Progenitor cell of endocrine pancreas (in vitro differentiated cells): ENCODE measurements around the gene VPS13A. TPM values are rescaled to one million over a fixed set of nuclear protein-coding genes. Genes with fewer than 3 reads are reported as not detected.
A peak's percentile ranks its signal among the peaks of the same experiment; 100 is the strongest.

Source experiments
- DNase-seq: peaks from one replicate; pipeline ENCODE4 v3.0.0; 2021; ENCODE audit warnings: low spot score; ENCODE audit not compliant: unreplicated experiment
- H3K27ac Mint-ChIP-seq: 2 replicates; pipeline ENCODE4 v1.8.0; 2021; ENCODE audit warnings: mild to moderate bottlenecking, moderate library complexity, mixed read lengths
- H3K27me3 Mint-ChIP-seq: 2 replicates; pipeline ENCODE4 v1.8.0; 2021; ENCODE audit warnings: mixed read lengths
- H3K36me3 Mint-ChIP-seq: 2 replicates; pipeline ENCODE4 v1.8.0; 2022; ENCODE audit warnings: mixed read lengths; ENCODE audit not compliant: insufficient read depth
- H3K4me1 Mint-ChIP-seq: 2 replicates; pipeline ENCODE4 v1.8.0; 2021; ENCODE audit warnings: low read depth, mixed read lengths
- H3K4me3 Mint-ChIP-seq: 2 replicates; pipeline ENCODE4 v1.8.0; 2021; ENCODE audit warnings: low read depth, mild to moderate bottlenecking, moderate library complexity, mixed read lengths
- H3K9me3 Mint-ChIP-seq: 2 replicates; pipeline ENCODE4 v1.8.0; 2021; ENCODE audit warnings: low read depth, mixed read lengths
- total RNA-seq: library from RNA; stranded (reverse); gene quantifications from 2 replicates; pipeline ENCODE4 v1.2.1, GENCODE V29; 2021
- TF ChIP-seq, protein P1 (sequence below): fragments of 200-600 bp; sonication (generic); IDR thresholded peaks from one replicate; pipeline ENCODE4 v1.5.0; 2021; ENCODE audit warnings: antibody characterized with exemption, mild to moderate bottlenecking; ENCODE audit not compliant: unreplicated experiment

Gene VPS13A
- total RNA-seq, 1 donor from 2014 or later: 54.1 TPM

DNA sequence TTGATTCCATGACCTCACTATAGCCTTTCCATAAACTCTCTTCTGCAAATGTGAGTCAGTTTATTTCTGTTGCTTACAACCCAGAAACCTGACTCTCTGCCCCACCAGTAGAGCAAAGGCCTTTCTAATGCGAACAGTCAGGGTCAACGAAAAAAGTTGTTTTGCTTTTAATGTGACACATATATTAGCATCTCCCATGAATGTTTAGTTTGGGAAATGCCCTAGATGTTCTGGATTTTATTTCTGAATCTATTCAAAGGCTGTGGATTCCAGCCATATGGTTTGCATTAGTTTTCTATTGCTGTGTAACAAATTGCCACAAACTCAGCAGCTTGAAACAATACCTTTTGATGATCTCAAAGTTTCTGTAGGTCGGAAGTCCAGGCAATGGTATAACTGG, 277.3 kb downstream of the VPS13A start:
- TF ChIP-seq, protein P1, sequence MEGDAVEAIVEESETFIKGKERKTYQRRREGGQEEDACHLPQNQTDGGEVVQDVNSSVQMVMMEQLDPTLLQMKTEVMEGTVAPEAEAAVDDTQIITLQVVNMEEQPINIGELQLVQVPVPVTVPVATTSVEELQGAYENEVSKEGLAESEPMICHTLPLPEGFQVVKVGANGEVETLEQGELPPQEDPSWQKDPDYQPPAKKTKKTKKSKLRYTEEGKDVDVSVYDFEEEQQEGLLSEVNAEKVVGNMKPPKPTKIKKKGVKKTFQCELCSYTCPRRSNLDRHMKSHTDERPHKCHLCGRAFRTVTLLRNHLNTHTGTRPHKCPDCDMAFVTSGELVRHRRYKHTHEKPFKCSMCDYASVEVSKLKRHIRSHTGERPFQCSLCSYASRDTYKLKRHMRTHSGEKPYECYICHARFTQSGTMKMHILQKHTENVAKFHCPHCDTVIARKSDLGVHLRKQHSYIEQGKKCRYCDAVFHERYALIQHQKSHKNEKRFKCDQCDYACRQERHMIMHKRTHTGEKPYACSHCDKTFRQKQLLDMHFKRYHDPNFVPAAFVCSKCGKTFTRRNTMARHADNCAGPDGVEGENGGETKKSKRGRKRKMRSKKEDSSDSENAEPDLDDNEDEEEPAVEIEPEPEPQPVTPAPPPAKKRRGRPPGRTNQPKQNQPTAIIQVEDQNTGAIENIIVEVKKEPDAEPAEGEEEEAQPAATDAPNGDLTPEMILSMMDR: no peak
- peaks cover 3% of the 10 kb centered on the region for H3K4me1 Mint-ChIP-seq
- H3K4me3 Mint-ChIP-seq: no peak overlapping the region

DNA sequence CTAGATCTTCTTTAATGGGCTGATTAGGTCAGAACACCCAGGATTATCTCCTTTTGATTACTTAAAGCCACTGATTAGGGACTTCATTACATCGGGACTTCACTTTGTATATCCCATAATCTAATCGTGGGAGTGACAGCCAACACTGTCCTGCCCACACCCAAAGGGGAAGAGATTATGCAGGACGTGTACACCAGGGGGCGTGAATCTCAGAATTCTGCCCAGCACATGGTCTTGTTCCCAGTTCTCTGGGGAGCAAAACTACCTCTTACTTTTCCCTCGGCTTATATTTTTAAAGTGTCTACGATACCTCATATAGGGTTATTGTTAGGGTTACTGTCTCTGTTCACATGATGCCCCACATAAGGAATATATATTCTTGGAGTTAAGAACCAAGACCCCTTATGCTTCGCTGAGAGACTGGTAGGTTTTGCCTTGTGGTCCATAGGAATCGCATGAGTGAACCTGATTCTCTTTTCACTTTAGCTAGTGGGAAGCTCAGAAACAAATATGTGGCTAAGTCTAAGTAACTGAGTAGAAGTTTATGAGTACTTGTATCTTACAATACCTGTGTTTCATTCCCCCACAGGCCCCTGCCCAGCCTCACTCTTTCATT, 278.1 kb downstream of the VPS13A start:
- no peak overlapping the region for H3K27ac Mint-ChIP-seq
- peaks cover 16% of the 10 kb centered on the region for H3K27me3 Mint-ChIP-seq
- no peak overlapping the region for H3K4me3 Mint-ChIP-seq
- peaks cover 5% of the 10 kb centered on the region for H3K9me3 Mint-ChIP-seq
- no peak for DNase-seq
- TF ChIP-seq, protein P1: peak; percentile 56
- H3K36me3 Mint-ChIP-seq: no peaks in the 10 kb centered on the region
- H3K4me1 Mint-ChIP-seq: peaks cover 2% of the 10 kb centered on the region

More for the DNA sequence above, 277.3 kb downstream of the VPS13A start:
- no peak for DNase-seq
- Mint-ChIP-seq H3K9me3 (peaks cover 8% of the 10 kb centered on the region), H3K36me3 (no peaks in the 10 kb centered on the region), H3K27ac (no peak overlapping the region), H3K27me3 (peaks cover 9% of the 10 kb centered on the region)

DNA sequence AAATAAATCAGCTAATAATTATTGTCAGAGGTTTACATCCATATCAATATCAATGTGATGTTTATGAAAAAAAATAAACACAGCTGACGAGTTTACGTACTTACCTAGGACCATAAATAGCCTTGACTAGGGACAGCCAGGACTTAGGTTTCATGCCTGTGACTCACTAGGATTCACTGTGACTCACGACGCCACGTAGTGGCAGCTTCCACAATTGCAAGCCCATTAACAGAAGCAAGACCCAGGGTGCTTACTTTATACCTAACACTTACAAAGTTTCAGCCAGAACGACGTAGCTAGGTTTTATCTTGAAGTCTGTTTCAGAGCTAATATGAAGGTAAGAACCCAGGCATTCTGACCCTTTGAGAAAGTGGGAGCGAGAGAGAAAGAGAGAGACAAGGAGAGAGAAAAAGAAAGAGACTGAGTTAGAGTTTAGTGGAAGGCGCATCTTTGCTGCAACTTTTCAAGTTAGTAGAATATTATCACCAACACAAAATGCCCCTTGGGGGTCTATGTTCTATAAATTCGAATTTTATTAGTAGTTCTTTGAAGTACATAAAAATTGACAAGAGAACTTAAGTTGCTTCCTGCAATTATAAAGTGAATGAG, 279.6 kb downstream of the VPS13A start:
- TF ChIP-seq, protein P1: peak; percentile 83
- Mint-ChIP-seq H3K36me3 (no peaks in the 10 kb centered on the region), H3K9me3 (no peaks in the 10 kb centered on the region), H3K27ac (no peak overlapping the region), H3K27me3 (peaks cover 20% of the 10 kb centered on the region), H3K4me3 (no peak overlapping the region), H3K4me1 (peaks cover 2% of the 10 kb centered on the region)
- DNase-seq: peak; percentile 67

DNA sequence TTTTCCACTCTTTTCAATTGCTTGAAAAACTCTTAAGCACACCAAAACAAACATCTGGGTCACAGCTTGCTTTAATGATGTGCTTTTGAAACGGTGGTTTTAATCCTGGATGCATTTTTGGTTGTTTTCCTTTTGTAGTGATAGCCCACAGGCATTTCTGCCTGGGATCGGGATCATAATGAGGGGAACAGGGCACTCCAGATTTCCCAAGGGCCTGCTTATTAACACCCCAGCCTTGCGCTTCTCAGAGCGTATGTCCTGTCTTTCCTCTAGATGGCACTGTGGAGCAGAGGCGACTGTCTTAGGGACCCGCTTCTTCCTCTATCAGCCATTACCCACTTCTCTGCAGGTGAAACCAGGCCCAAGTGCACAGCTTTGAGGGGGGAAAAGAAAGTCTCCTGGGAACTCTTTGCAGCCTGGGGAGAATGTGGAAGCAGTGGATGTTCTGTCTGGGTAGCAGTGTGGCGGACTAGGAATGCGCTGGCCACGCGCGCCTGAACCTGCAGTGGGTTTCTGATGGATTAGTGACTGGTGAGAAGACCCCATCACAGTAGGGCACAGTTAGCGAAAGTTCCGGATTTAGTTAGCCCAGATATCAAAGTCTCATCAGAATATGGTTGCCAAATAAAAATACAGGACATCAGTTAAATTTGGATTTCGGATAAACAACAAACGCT, 280.7 kb downstream of the VPS13A start:
- H3K27me3 Mint-ChIP-seq: peaks cover 21% of the 10 kb centered on the region
- no peak overlapping the region for H3K27ac Mint-ChIP-seq
- no peaks in the 10 kb centered on the region for H3K36me3 Mint-ChIP-seq
- no peaks in the 10 kb centered on the region for H3K9me3 Mint-ChIP-seq
- TF ChIP-seq, protein P1: peak; percentile 81
- no peak overlapping the region for H3K4me3 Mint-ChIP-seq
- peak; percentile 45 for DNase-seq
- peaks cover 2% of the 10 kb centered on the region for H3K4me1 Mint-ChIP-seq

DNA sequence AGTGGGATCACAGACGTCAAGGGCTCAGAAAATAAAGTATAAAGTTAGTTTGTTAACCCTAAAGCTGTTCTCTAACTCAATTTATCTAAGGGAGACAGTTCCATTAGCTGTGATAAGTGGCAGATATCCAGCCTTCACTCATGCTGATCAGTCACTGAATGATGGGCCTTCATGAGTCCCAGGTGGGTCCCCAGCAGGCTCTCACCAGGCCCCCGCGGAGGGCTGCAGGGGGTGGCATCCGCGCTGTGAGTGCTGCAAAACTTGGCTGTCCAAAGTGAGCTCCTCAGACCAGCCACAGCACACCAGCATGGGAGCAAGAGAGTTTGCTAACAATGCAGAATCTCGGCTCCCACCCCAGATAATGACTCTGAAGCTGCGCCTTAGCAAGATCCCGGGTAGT, 283.6 kb downstream of the VPS13A start:
- peaks cover 2% of the 10 kb centered on the region for H3K4me1 Mint-ChIP-seq
- no peaks in the 10 kb centered on the region for H3K9me3 Mint-ChIP-seq
- H3K27ac Mint-ChIP-seq: no peak overlapping the region
- DNase-seq: no peak
- TF ChIP-seq, protein P1: no peak
- peaks cover 15% of the 10 kb centered on the region for H3K27me3 Mint-ChIP-seq
- H3K4me3 Mint-ChIP-seq: no peak overlapping the region
- no peaks in the 10 kb centered on the region for H3K36me3 Mint-ChIP-seq
